ENCODE data around the gene FDXACB1.

DNA sequence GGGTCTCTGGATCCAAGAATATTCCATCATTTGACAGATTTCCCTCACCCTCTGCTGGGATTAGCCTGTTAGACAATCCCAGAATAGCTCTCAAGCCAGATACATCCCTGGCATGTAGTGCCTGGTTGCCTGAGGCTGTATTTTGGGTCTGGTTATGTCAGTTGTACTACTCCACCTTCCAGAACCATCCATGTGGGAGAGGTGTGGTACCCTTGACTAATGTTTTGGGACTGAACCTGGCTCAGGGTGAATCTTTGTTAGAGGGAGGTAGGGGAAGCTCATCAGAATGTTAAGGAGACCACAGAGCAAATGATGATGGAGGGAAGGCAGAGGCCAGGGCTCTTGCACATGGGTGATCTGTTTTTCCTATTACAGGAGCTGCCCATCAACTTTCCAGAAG is 45.0 kb upstream of the FDXACB1 start:
- TF ChIP-seq, protein P1, sequence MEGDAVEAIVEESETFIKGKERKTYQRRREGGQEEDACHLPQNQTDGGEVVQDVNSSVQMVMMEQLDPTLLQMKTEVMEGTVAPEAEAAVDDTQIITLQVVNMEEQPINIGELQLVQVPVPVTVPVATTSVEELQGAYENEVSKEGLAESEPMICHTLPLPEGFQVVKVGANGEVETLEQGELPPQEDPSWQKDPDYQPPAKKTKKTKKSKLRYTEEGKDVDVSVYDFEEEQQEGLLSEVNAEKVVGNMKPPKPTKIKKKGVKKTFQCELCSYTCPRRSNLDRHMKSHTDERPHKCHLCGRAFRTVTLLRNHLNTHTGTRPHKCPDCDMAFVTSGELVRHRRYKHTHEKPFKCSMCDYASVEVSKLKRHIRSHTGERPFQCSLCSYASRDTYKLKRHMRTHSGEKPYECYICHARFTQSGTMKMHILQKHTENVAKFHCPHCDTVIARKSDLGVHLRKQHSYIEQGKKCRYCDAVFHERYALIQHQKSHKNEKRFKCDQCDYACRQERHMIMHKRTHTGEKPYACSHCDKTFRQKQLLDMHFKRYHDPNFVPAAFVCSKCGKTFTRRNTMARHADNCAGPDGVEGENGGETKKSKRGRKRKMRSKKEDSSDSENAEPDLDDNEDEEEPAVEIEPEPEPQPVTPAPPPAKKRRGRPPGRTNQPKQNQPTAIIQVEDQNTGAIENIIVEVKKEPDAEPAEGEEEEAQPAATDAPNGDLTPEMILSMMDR (conservative IDR thresholded peaks at IDR 0.05; ENCODE audit: low read depth, low read length): no peak
- no peak for TF ChIP-seq EZH2 (IDR thresholded peaks at IDR 0.05; ENCODE audit: borderline replicate concordance, low read depth, low read length, poor library complexity, severe bottlenecking)

All from A673 (cell line).